LNCaP clone FGC (cell line): Measurements from ENCODE around the gene TCL1B.
A peak's percentile ranks its signal among the peaks of the same experiment; 100 is the strongest.
"Not testable (repeated sequence)": the region's sequence is repeated elsewhere in the genome, so short reads cannot be mapped to it uniquely, and the experiment has no call there.

ENCODE experiments used
- DNase-seq: peaks from one replicate; pipeline ENCODE4 v3.0.0-alpha.2; 2011; ENCODE audit warnings: low read depth
- H3K4me3 ChIP-seq: 2 replicates; pipeline ENCODE4 v1.5.1; 2011; ENCODE audit warnings: mild to moderate bottlenecking, low read depth, low read length, control low read depth
- CTCF ChIP-seq: IDR thresholded peaks from 2 replicates; pipeline ENCODE4 v1.5.1; 2012; ENCODE audit warnings: mild to moderate bottlenecking; ENCODE audit not compliant: control insufficient read depth, insufficient read depth; ENCODE audit errors: extremely low read depth

The TCL1B gene

GRCh38 chr14:95659990-95660385 lies 26.2 kb upstream of the TCL1B start:
- no peak for DNase-seq
- no peak for TF ChIP-seq CTCF
- no peak overlapping the region for H3K4me3 ChIP-seq

DNA sequence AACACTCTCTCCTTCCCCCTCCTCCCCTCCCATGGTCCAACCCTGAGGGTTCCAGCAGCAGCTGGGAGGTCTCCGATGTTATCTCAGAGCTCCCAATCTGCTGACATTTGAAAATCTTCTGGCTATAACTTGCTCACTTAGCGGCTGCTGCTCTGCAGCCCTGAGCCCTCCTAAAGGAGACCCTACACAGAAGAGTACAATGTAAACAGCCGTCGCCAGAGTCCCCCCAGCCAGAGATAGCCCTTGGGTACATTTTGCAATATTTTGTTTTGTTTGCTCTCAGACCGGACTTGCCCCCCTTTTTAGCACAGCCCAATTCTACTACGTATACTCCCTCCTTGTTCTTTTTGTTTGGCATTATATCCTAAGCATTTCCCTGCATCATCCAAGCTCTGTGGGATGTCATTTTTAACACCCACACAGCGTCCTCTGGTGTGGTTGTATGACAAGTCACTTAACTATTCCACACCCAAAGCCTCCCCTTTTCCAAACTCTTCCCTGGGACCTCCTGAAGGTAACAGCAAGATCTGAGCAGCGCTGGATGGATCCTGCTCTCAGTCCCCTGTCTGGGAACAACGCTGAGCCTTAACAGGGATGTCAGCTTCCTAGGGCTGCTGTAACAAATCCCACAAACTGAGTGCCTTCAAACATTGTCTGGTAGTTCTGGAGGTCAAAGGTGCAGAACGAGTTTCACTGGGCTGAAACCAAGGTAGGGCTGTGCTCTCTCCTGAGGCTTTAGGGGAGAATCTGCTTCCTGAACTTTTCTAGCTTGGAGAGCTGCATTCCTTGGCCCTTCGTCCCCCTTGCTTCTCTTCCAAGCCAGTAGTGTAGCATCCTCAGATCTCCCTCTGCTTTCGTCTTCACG lies 25.3 kb upstream of the TCL1B start:
- no peak for TF ChIP-seq CTCF
- no peak for DNase-seq

DNA sequence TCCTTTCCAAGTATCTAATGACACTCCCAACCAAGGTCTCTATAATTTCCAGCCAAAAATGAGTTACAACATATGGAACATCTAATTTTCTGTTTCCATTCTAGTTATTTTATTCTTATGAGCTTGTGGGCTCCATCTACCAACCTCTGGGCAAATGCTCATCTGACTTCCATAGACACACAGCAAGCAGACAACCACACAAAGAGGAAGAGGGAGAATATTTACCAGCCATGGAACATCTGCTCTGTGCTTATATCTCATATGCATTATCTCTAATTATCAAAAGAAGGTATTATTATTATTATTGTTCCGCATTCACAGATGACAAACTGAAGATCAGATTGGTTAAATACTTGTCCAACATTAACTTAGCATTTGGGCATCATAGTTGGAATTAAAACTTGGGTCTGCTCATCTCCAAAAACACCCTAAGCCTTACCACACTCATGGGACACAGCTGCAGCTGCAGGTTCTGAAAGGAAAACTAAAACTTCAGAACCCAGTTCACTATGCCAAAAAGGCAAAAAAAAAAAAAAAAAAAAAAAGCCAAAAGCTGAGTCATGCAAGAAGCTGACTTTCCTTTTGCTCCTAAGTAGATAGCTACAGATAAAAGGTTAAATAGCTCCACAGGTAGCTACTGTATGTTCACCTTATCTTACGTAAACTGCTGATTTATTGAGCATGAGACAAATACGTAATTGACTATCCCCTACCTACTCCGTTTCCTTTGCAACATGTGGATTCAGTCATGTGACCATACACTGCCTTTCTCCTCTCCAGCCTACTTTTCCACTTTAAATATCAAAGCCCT lies 23.6 kb upstream of the TCL1B start:
- H3K4me3 ChIP-seq = no peak overlapping the region
- TF ChIP-seq CTCF = no peak
- DNase-seq = peak; percentile 19

More for the DNA sequence above, 25.3 kb upstream of the TCL1B start:
- H3K4me3 ChIP-seq = no peak overlapping the region

- TF ChIP-seq CTCF = no peak
- H3K4me3 ChIP-seq = no peak overlapping the region
- no peak for DNase-seq
Measured at GRCh38 chr14:95663226-95663797, 22.9 kb upstream of the TCL1B start.

GRCh38 chr14:95664066-95664465 lies 22.2 kb upstream of the TCL1B start:
- no peak overlapping the region for H3K4me3 ChIP-seq
- no peak for DNase-seq
- TF ChIP-seq CTCF = no peak

GRCh38 chr14:95664546-95664945 lies 21.7 kb upstream of the TCL1B start:
- no peak overlapping the region for H3K4me3 ChIP-seq
- DNase-seq = no peak
- no peak for TF ChIP-seq CTCF

GRCh38 chr14:95665530-95665929 lies 20.7 kb upstream of the TCL1B start:
- H3K4me3 ChIP-seq, DNase-seq: not testable (repeated sequence)
